Spleen (tissue), 11 donors: Measurements from ENCODE around the gene NPAS2. TPM values are rescaled to one million over a fixed set of nuclear protein-coding genes. Genes with fewer than 3 reads are reported as not detected.
A peak's percentile ranks its signal among the peaks of the same experiment; 100 is the strongest.

Experiments
- DNase-seq: peaks from one replicate; pipeline ENCODE4 v3.0.0-alpha.2; 2020
- H3K27ac ChIP-seq, 8 donors: fragments of 200-600 bp; sonication (generic) in 7 of 8; 1 replicate in 4 of 8; 2 replicates in 4 of 8; pipeline versions ENCODE4 v1.5.0 to v1.8.0; 2016 to 2021; ENCODE audit warnings: inconsistent platforms in 4 of 8, mild to moderate bottlenecking in 4 of 8, moderate library complexity in 1 of 8
- H3K27me3 ChIP-seq, 7 donors: fragments of 200-600 bp; sonication (generic) in 6 of 7; replicated peaks in 1 of 7; 1 replicate in 4 of 7; 2 replicates in 3 of 7; pipeline versions ENCODE4 v1.5.0 to v1.8.0; 2016 to 2021; ENCODE audit warnings: inconsistent platforms in 3 of 7, mild to moderate bottlenecking in 1 of 7
- H3K36me3 ChIP-seq, 6 donors: fragments of 200-600 bp; sonication (generic) in 5 of 6; 1 replicate in 4 of 6; 2 replicates in 2 of 6; pipeline versions ENCODE4 v1.5.0 to v1.8.0; 2016 to 2021; ENCODE audit warnings: inconsistent platforms in 2 of 6
- H3K4me1 ChIP-seq, 6 donors: fragments of 200-600 bp; sonication (generic) in 5 of 6; 1 replicate in 3 of 6; 2 replicates in 3 of 6; pipeline versions ENCODE4 v1.5.0 to v1.8.0; 2016 to 2021; ENCODE audit warnings: inconsistent platforms in 3 of 6
- H3K4me3 ChIP-seq, 8 donors: fragments of 200-600 bp; sonication (generic) in 7 of 8; 1 replicate in 4 of 8; 2 replicates in 4 of 8; pipeline versions ENCODE4 v1.5.0 to v1.8.0; 2016 to 2021; ENCODE audit warnings: inconsistent platforms in 4 of 8, mild to moderate bottlenecking in 4 of 8, moderate library complexity in 2 of 8
- H3K9me3 ChIP-seq, 8 donors: fragments of 200-600 bp; sonication (generic) in 7 of 8; 1 replicate in 4 of 8; 2 replicates in 4 of 8; pipeline versions ENCODE4 v1.5.0 to v1.8.0; 2016 to 2021; ENCODE audit warnings: inconsistent platforms in 4 of 8
- POLR2A ChIP-seq, 3 donors: fragments of 450-650 bp; IDR thresholded peaks; one replicate each; pipeline ENCODE4 v1.5.1; 2017; ENCODE audit warnings: antibody characterized with exemption in 3 of 3, mild to moderate bottlenecking in 1 of 3
- POLR2AphosphoS5 ChIP-seq, 3 donors: sonication (generic); formaldehyde crosslinking; IDR thresholded peaks; one replicate each; pipeline ENCODE4 v1.5.1; 2017; ENCODE audit warnings: antibody characterized with exemption in 3 of 3
- WGBS, 5 donors: extraction: QIAGEN DNeasy Blood & Tissue Kit in 3 of 5; methylation state at CpG; one replicate each; pipeline versions ENCODE4 v1.1.5 to v1.1.7; 2013 to 2018; 5-methylcytosine and 5-hydroxymethylcytosine counted together
- intact Hi-C: fragments of 100-400 bp; cut with DNase I; formaldehyde crosslinking; loops from one replicate; pipeline ENCODE4 v1.15.0; 2023; ENCODE audit warnings: low total_unique reads
- polyA plus RNA-seq, 3 donors: library from polyadenylated mRNA; stranded (reverse); fragments of 200-250 nt; gene quantifications; one replicate each; pipeline ENCODE4 v1.2.1, GENCODE V29; 2013
- total RNA-seq, 7 donors: library from RNA; depleted of rRNA in 3 of 7; stranded (reverse); fragments of >200 nt in 3 of 7; fragmentation: NEBNext Ultra II Directional in 4 of 7; extraction: Animal tissue kit (Norgen Biotek cat#: 25700) in 4 of 7; gene quantifications; one replicate each; pipeline versions ENCODE4 v1.1.0 to v1.2.1, GENCODE V29; 2016 to 2021
- TF ChIP-seq, protein P1 (sequence below), 11 experiments: fragments of 200-600 bp in 7 of 11; fragments of 450-650 bp in 4 of 11; sonication (generic) in 4 of 11; IDR thresholded peaks in 8 of 11; conservative IDR thresholded peaks in 3 of 11; 1 replicate in 7 of 11; 2 replicates in 4 of 11; pipeline versions ENCODE4 v1.4.0 to v1.8.0; 2016 to 2021; ENCODE audit warnings: antibody characterized with exemption in 11 of 11, inconsistent platforms in 4 of 11, mild to moderate bottlenecking in 1 of 11
- donor health status: healthy with polysubstance abuse.
- donor health status: DM: no; HTN: no; CAD: no; lungs with moderate emphysema.
- donor health status: DM: no; HTN: no; CAD: no.
- donor health status: Bipolar disorder and iron deficiency.
- donor health status: healthy.
- donor health status: DM: no; HTN: no; CAD: no.
- donor health status: DM: yes; HTN: yes; CAD: no.

NPAS2 gene
- total and polyA plus RNA-seq, 10 donors, result 2.4 to 24.1 (median 8.4) TPM

DNA sequence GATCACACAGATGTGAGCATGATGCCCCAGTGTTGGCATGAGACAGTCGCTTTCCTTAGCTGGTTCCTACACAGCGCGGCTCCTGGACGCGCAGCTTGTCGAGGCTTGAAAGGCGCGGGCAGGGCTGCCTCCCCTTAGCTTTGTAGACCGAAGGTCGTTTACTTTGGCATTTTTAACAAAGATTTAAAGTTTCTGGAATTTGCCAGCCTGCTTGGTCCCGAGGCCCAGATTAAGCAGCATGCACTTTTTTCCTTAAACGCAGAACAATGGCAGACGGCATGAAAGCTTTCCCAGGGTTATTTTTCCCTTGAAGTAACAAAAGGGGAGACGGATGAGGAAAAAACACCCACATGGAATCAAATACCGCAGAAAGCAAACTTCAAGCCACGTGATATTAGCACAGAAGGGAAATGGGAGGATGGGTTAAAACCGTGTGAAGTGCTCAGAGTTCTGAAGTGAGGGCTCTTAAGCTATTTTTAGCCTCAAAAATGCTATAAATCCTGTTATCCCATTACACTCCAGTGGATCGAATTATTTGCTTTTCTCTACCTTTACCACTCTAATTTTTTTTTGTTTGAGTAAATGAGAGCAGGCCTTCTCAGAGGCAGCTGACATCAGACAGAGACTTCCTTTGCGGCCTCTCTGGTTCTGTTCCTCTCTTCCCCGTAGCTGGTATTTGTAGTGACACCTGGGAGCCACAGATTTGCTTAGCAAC, 55.7 kb downstream of the NPAS2 start:
- Histone ChIP-seq H3K27me3 (peaks cover 0 to 10% (median 0%) of the 10 kb centered on the region in 7 donors), H3K27ac (peak overlapping the region in 1 of 8 donors; percentile 12), H3K4me1 (no peaks in the 10 kb centered on the region), H3K9me3 (peaks cover 0 to 4% (median 0%) of the 10 kb centered on the region in 8 donors), H3K4me3 (no peak overlapping the region), H3K36me3 (no peaks in the 10 kb centered on the region)
- no peak for TF ChIP-seq POLR2A (IDR thresholded peaks at IDR 0.05)
- no peak for TF ChIP-seq POLR2AphosphoS5 (IDR thresholded peaks at IDR 0.05)
- TF ChIP-seq, protein P1, sequence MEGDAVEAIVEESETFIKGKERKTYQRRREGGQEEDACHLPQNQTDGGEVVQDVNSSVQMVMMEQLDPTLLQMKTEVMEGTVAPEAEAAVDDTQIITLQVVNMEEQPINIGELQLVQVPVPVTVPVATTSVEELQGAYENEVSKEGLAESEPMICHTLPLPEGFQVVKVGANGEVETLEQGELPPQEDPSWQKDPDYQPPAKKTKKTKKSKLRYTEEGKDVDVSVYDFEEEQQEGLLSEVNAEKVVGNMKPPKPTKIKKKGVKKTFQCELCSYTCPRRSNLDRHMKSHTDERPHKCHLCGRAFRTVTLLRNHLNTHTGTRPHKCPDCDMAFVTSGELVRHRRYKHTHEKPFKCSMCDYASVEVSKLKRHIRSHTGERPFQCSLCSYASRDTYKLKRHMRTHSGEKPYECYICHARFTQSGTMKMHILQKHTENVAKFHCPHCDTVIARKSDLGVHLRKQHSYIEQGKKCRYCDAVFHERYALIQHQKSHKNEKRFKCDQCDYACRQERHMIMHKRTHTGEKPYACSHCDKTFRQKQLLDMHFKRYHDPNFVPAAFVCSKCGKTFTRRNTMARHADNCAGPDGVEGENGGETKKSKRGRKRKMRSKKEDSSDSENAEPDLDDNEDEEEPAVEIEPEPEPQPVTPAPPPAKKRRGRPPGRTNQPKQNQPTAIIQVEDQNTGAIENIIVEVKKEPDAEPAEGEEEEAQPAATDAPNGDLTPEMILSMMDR (IDR thresholded peaks at IDR 0.05 in 8 of 11, conservative IDR thresholded peaks at IDR 0.05 in 3 of 11), result no peak
- WGBS, 5 donors, result 63 to 71% (median 69%) methylated on average over 20 of the region's 20 CpGs
- intact Hi-C loops, result no loop called here
- DNase-seq, result no peak

DNA sequence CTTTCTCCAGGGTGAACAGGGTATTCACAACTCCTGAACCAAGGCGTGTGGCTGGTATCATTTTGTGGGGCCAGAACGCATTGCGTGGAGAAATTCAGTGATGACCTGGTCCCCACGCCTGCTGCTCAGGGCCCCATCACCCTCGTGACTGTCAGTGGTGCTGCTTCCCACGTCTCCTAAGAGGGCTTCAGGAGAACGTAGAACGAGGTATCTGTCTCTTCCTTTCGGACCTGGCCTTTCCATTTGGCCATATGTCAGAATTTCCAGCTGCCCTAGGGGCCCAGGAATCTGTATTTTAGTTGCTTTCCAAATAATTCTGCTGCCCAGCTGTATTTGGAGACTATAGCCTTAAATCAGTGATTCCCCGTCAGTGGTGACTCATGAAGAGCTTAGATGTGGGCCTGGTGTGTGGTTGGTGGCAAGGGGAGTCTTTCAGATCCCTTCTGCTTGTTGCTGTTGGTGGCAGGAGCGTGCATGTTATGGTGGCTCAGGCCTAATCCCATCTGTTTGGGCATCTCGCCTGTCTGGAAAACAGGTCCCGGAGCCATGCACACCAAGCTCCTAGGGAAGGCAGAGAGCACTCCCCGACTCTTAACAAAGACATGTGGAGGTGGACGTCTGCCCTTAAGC, 56.4 kb downstream of the NPAS2 start:
- Histone ChIP-seq H3K36me3 (no peaks in the 10 kb centered on the region), H3K27me3 (peaks cover 0 to 10% (median 0%) of the 10 kb centered on the region in 7 donors), H3K27ac (peak overlapping the region in 1 of 8 donors; percentile 12), H3K4me3 (no peak overlapping the region), H3K4me1 (no peaks in the 10 kb centered on the region), H3K9me3 (peaks cover 0 to 4% (median 0%) of the 10 kb centered on the region in 8 donors)
- TF ChIP-seq, protein P1 (IDR thresholded peaks at IDR 0.05 in 8 of 11, conservative IDR thresholded peaks at IDR 0.05 in 3 of 11), result no peak
- no peak for DNase-seq
- WGBS, 5 donors, result 89 to 92% (median 91%) methylated on average over 15 of the region's 15 CpGs
- intact Hi-C loops, result no loop called here

DNA sequence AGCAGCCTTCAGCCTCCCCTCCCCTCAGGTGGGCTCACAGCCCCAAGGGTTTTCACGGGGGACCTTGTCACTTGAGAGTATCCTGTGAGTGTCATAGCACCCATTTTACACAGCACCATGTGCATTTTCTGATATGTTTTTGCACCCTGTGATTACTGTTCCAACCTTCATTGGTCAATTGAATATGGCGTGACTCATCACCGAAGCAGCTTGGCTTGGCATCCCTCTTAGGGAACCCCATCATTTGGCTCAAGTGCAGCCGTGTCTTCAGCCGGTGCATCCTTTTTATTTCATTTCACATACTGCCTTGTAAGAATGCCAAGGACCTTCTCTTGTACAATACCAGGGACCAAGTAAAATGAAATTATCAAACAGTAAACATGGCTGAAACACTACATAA, 57.6 kb downstream of the NPAS2 start:
- H3K9me3 ChIP-seq, result peaks cover 0 to 4% (median 0%) of the 10 kb centered on the region in 8 donors
- H3K4me1 ChIP-seq, result no peaks in the 10 kb centered on the region
- no peak overlapping the region for H3K4me3 ChIP-seq
- no peak for TF ChIP-seq POLR2A (IDR thresholded peaks at IDR 0.05)
- TF ChIP-seq, protein P1 (IDR thresholded peaks at IDR 0.05 in 8 of 11, conservative IDR thresholded peaks at IDR 0.05 in 3 of 11), result no peak
- TF ChIP-seq POLR2AphosphoS5 (IDR thresholded peaks at IDR 0.05), result no peak
- no peaks in the 10 kb centered on the region for H3K36me3 ChIP-seq
- 72 to 96% (median 76%) methylated on average over 4 to 5 of the region's 5 CpGs for WGBS, 5 donors
- H3K27me3 ChIP-seq, result peaks cover 0 to 13% (median 0%) of the 10 kb centered on the region in 7 donors
- intact Hi-C loops, result no loop called here
- H3K27ac ChIP-seq, result no peak overlapping the region
- no peak for DNase-seq
